ENCODE measurements around the gene STK39. TPM values are rescaled to one million over a fixed set of nuclear protein-coding genes. Genes with fewer than 3 reads are reported as not detected.

STK39 gene
- total RNA-seq, 6 experiments from 2014 or later: 0.29 to 1.2 (median 0.60) TPM

DNA sequence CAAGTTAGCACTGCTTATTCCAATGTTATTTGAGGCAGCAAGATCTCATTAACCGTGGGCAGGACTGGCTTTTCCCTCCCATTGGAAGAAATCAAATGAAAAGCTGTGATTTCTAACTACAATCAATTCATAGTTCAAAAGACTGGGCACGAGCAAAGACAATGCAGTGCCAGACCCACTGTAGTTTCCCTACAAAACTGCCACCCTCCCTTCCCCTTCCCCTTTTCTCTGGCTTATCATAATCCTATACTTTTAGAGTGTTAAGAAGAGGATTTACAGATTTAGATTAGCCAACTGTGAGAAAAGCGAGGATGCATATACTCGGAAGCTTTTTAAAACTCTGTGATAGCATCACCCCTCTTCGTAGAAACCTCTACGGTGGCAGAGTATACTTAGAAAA lies 260.4 kb downstream of the STK39 start:
- Histone ChIP-seq H3K36me3 (no peaks in the 10 kb centered on the region), H3K4me1 (no peaks in the 10 kb centered on the region), H3K27me3 (no peaks in the 10 kb centered on the region), H3K4me3 (no peak overlapping the region), H3K9me3 (no peaks in the 10 kb centered on the region), H3K27ac (no peak overlapping the region)
- 84% methylated on average over 6 of the region's 6 CpGs for WGBS (ENCODE audit: insufficient coverage, low coverage, low lambda C conversion rate, missing lambda C conversion rate)
- no peak for TF ChIP-seq POLR2A (IDR thresholded peaks at IDR 0.05)
- TF ChIP-seq, protein P1, sequence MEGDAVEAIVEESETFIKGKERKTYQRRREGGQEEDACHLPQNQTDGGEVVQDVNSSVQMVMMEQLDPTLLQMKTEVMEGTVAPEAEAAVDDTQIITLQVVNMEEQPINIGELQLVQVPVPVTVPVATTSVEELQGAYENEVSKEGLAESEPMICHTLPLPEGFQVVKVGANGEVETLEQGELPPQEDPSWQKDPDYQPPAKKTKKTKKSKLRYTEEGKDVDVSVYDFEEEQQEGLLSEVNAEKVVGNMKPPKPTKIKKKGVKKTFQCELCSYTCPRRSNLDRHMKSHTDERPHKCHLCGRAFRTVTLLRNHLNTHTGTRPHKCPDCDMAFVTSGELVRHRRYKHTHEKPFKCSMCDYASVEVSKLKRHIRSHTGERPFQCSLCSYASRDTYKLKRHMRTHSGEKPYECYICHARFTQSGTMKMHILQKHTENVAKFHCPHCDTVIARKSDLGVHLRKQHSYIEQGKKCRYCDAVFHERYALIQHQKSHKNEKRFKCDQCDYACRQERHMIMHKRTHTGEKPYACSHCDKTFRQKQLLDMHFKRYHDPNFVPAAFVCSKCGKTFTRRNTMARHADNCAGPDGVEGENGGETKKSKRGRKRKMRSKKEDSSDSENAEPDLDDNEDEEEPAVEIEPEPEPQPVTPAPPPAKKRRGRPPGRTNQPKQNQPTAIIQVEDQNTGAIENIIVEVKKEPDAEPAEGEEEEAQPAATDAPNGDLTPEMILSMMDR (IDR thresholded peaks at IDR 0.05): no peak
- ATAC-seq (no peak), DNase-seq (no peak)
- intact Hi-C loops (cut with DNase I): no loop called here

GRCh38 chr2:167986223-167986622 lies 261.2 kb downstream of the STK39 start:
- intact Hi-C loops (cut with DNase I): no loop called here
- Histone ChIP-seq H3K27ac (no peak overlapping the region), H3K36me3 (no peaks in the 10 kb centered on the region), H3K9me3 (no peaks in the 10 kb centered on the region), H3K4me1 (no peaks in the 10 kb centered on the region), H3K27me3 (no peaks in the 10 kb centered on the region), H3K4me3 (no peak overlapping the region)
- DNase-seq (no peak), ATAC-seq (no peak)
- WGBS (ENCODE audit: insufficient coverage, low coverage, low lambda C conversion rate, missing lambda C conversion rate): 54% methylated on average over 2 of the region's 2 CpGs
- TF ChIP-seq POLR2A (IDR thresholded peaks at IDR 0.05): no peak
- TF ChIP-seq, protein P1 (IDR thresholded peaks at IDR 0.05): no peak

DNA sequence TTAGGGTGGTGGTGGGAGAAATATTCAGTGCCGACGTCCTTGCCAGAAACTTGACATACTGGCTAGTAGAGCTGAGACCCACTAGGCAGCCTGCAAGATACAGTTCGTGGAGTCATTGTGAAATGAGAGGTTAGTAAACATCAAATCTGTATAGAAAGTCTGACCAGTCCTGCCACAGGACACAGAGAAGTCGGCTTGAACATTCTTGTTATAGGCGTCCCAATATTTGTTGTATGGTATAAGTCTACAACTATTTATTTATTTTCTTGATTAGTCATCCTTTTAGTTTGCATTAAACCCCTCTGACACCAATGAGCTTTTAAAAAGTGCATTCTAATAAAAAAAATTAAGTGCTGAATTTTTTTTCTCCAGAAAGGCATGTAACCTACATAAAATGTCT lies 265.4 kb downstream of the STK39 start:
- Histone ChIP-seq H3K27me3 (no peaks in the 10 kb centered on the region), H3K27ac (no peak overlapping the region), H3K4me1 (no peaks in the 10 kb centered on the region), H3K9me3 (no peaks in the 10 kb centered on the region), H3K4me3 (no peak overlapping the region), H3K36me3 (no peaks in the 10 kb centered on the region)
- intact Hi-C loops (cut with DNase I): no loop called here
- no peak for ATAC-seq
- DNase-seq: no peak
- WGBS (ENCODE audit: insufficient coverage, low coverage, low lambda C conversion rate, missing lambda C conversion rate): 61% methylated on average over 5 of the region's 5 CpGs
- no peak for TF ChIP-seq POLR2A (IDR thresholded peaks at IDR 0.05)
- TF ChIP-seq, protein P1 (IDR thresholded peaks at IDR 0.05): no peak

- Histone ChIP-seq H3K9me3 (no peaks in the 10 kb centered on the region), H3K27me3 (no peaks in the 10 kb centered on the region), H3K36me3 (no peaks in the 10 kb centered on the region), H3K4me1 (no peaks in the 10 kb centered on the region), H3K4me3 (no peak overlapping the region), H3K27ac (no peak overlapping the region)
- no peak for DNase-seq
- no peak for ATAC-seq
- TF ChIP-seq, protein P1 (IDR thresholded peaks at IDR 0.05): no peak
- TF ChIP-seq POLR2A (IDR thresholded peaks at IDR 0.05): no peak
- intact Hi-C loops (cut with DNase I): no loop called here
- WGBS (ENCODE audit: insufficient coverage, low coverage, low lambda C conversion rate, missing lambda C conversion rate): 38% methylated on average over 4 of the region's 4 CpGs
Measured at GRCh38 chr2:167980439-167980838, 267.0 kb downstream of the STK39 start.

GRCh38 chr2:167972746-167973145 lies 274.6 kb downstream of the STK39 start:
- ATAC-seq: no peak
- TF ChIP-seq POLR2A (IDR thresholded peaks at IDR 0.05): no peak
- TF ChIP-seq, protein P1 (IDR thresholded peaks at IDR 0.05): no peak
- Histone ChIP-seq H3K4me3 (no peak overlapping the region), H3K27me3 (no peaks in the 10 kb centered on the region), H3K36me3 (no peaks in the 10 kb centered on the region), H3K27ac (no peak overlapping the region), H3K4me1 (no peaks in the 10 kb centered on the region), H3K9me3 (no peaks in the 10 kb centered on the region)
- no peak for DNase-seq
- intact Hi-C loops (cut with DNase I): no loop called here

All from right lobe of liver (tissue), 6 donors.